ENCODE data around the gene CCDC148.

- no peak for TF ChIP-seq POLR2A (IDR thresholded peaks at IDR 0.05)
- no peak for TF ChIP-seq POLR2AphosphoS5 (IDR thresholded peaks at IDR 0.05)
- no peak for TF ChIP-seq CTCF (IDR thresholded peaks at IDR 0.05)
- TF ChIP-seq EP300 (IDR thresholded peaks at IDR 0.05) = no peak
Measured at GRCh38 chr2:158381205-158381604, 75.3 kb downstream of the CCDC148 start.
